Measurements from ENCODE around the gene PIN1. TPM values are rescaled to one million over a fixed set of nuclear protein-coding genes. Genes with fewer than 3 reads are reported as not detected.

The PIN1 gene
- total and polyA plus RNA-seq, 10 of the 15 experiments (the other 5 are each of a cell fraction or from before 2014, with no cell fraction given), result 2.4 to 209 (median 71.5) TPM

- Histone ChIP-seq H3K4me2 (ENCODE audit: control insufficient read depth, insufficient read depth) (peak overlapping the region; percentile 53), H4K20me1 (ENCODE audit: control insufficient read depth, insufficient read depth) (no peaks in the 10 kb centered on the region), H3K27me3 (replicated peaks in 1 of 2; ENCODE audit: control insufficient read depth in 2 of 2, insufficient read depth in 2 of 2, low read length in 1 of 2) (no peaks in the 10 kb centered on the region), H3K9ac (ENCODE audit: control insufficient read depth, insufficient read depth, low read length) (peak overlapping the region; percentile 95), H2AFZ (ENCODE audit: control insufficient read depth, low read depth, low read length) (peak overlapping the region; percentile 95), H3K27ac (ENCODE audit: control insufficient read depth, insufficient read depth) (peak overlapping the region; percentile 98), H3K4me1 (ENCODE audit: control insufficient read depth, insufficient read depth, low read length) (peaks cover 3% of the 10 kb centered on the region), H3K36me3 (ENCODE audit: control insufficient read depth in 2 of 2, insufficient read depth in 2 of 2, low read length in 1 of 2) (peaks cover 0 to 6% of the 10 kb centered on the region in 2 experiments; a peak in 1 of 4 replicates), H3K79me2 (ENCODE audit: control insufficient read depth, insufficient read depth, low read length) (peaks cover 20% of the 10 kb centered on the region), H3K4me3 (peak overlapping the region; percentile 97), H3K9me3 (replicated peaks; ENCODE audit: control insufficient read depth, insufficient read depth, low read length) (peaks cover 9% of the 10 kb centered on the region)
- DNase-seq (ENCODE audit: low read depth, low spot score), result no peak
- POLR2A ChIA-PET, result interaction anchor here (1.2 kb wide), 1 partner anchor 9 kb away, joined by 5 read pairs; no protein-coding TSS in a partner anchor
- RAD21 ChIA-PET (ENCODE audit: unreplicated experiment), result interaction anchor here (0.7 to 0.9 kb wide), 2 partner anchors 50 to 763 kb away, joined by 3 to 5 read pairs; partner anchors contain the start of gene ZNF846
- 3% methylated on average over 27 of the region's 39 CpGs for WGBS (ENCODE audit: insufficient coverage, insufficient replicate concordance, low lambda C conversion rate, missing lambda C conversion rate)
- ATAC-seq, result no peak
- BruUV-seq (replicated peaks), result no TSS peak
- CTCF ChIA-PET, result interaction anchor here (1.3 kb wide), 1 partner anchor 12 kb away, joined by 3 read pairs; no protein-coding TSS in a partner anchor
- in situ Hi-C loops (cut with MboI) (no loop called here), intact Hi-C loops (cut with micrococcal nuclease; ENCODE audit: unreplicated experiment) (no loop called here)
- peak; percentile 72; the same call in 1 of the 2 replicates for TF ChIP-seq DPF2 (IDR thresholded peaks at IDR 0.05)
- TF ChIP-seq KAT2A (conservative IDR thresholded peaks at IDR 0.05; ENCODE audit: control insufficient read depth, low read depth, low read length), result no peak
- SMC1A ChIA-PET (ENCODE audit: uncharacterized antibody, unreplicated experiment), result interaction anchor here (0.6 kb wide), 1 partner anchor 684 kb away, joined by 3 read pairs; no protein-coding TSS in a partner anchor
- FAIRE-seq, result no peak
Measured at GRCh38 chr19:9818175-9818733, 16.9 kb upstream of the PIN1 start.

DNA sequence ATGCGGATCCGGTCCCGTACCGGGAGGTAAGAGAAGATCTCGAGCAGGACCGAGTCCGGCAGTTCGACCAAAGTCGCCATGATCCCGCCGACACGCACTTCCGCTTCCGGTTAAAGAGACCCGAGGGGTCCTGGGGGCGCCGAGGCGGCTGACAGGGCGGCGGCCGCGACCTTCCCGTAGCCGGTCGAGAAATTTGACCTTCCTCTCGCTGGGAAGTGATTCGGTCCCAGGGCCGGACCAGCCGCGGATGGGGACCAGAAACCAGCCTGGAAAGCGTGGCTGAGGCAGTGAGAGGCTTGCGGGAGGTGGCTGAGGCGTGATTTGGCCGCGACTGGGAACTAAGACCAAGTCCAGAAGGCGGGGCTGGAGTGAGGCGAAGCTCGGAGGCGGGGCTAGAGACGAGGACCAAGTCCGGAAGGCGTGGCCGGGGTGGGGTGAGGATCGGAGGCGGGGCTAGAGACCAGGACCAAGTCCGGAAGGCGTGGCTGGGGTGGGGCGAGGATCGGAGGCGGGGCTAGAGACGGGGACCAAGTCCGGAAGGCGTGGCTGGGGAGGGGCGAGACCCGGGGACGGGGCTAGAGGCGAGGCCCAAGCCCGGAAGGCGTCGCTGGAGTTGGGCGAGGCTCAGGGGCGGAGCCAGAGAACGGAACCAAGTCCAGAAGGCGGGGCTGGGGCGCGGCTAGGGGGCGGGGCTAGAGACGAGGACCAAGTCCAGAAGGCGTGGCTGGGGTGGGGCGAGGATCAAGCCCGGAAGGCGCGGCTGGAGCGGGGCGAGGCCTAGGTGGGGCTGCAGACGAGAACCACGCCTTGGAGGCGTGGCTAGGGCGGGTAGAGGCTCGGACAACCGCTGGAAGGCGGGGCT, 16.2 kb upstream of the PIN1 start, which contains the start of gene FBXL12:
FBXL12 (minus strand) TSS at position 346 of the 862 bp plus-strand sequence; CDS start at position 80, 266 bp downstream.
- WGBS (ENCODE audit: insufficient coverage, insufficient replicate concordance, low lambda C conversion rate, missing lambda C conversion rate), result under 1% methylated on average over 47 of the region's 82 CpGs
- H3K4me2 ChIP-seq (ENCODE audit: control insufficient read depth, insufficient read depth), result peak within 1 kb of the TSS; percentile 84
- peaks cover 20% of the 10 kb centered on the region for H3K79me2 ChIP-seq (ENCODE audit: control insufficient read depth, insufficient read depth, low read length)
- peak within 1 kb of the TSS; percentile 95 for H3K9ac ChIP-seq (ENCODE audit: control insufficient read depth, insufficient read depth, low read length)
- ChIA-PET CTCF (interaction anchor here (1.3 kb wide), 1 partner anchor 13 kb away, joined by 3 read pairs; no protein-coding TSS in a partner anchor), SMC1A (ENCODE audit: uncharacterized antibody, unreplicated experiment) (interaction anchor here (0.6 kb wide), 1 partner anchor 684 kb away, joined by 3 read pairs; no protein-coding TSS in a partner anchor), POLR2A (interaction anchor here (0.5 to 1.2 kb wide), 3 partner anchors 10 to 380 kb away, joined by 3 to 6 read pairs (median 5); no protein-coding TSS in a partner anchor), RAD21 (ENCODE audit: unreplicated experiment) (interaction anchor here (0.7 to 0.9 kb wide), 2 partner anchors 50 to 762 kb away, joined by 3 to 5 read pairs; partner anchors contain the start of gene ZNF846)
- H3K4me1 ChIP-seq (ENCODE audit: control insufficient read depth, insufficient read depth, low read length), result peaks cover 3% of the 10 kb centered on the region
- peaks cover 0 to 4% of the 10 kb centered on the region in 2 experiments; a peak in 1 of 4 replicates for H3K36me3 ChIP-seq (ENCODE audit: control insufficient read depth in 2 of 2, insufficient read depth in 2 of 2, low read length in 1 of 2)
- no TSS peak for BruUV-seq (replicated peaks)
- in situ Hi-C loops (cut with MboI) (no loop called here), intact Hi-C loops (cut with micrococcal nuclease; ENCODE audit: unreplicated experiment) (no loop called here)
- peak; percentile 81 for FAIRE-seq
- DNase-seq (ENCODE audit: low read depth, low spot score), result peak; percentile 93
- H2AFZ ChIP-seq (ENCODE audit: control insufficient read depth, low read depth, low read length), result peak within 1 kb of the TSS; percentile 95
- peaks cover 9% of the 10 kb centered on the region for H3K9me3 ChIP-seq (replicated peaks; ENCODE audit: control insufficient read depth, insufficient read depth, low read length)
- no peaks in the 10 kb centered on the region for H4K20me1 ChIP-seq (ENCODE audit: control insufficient read depth, insufficient read depth)
- H3K27ac ChIP-seq (ENCODE audit: control insufficient read depth, insufficient read depth), result peak within 1 kb of the TSS; percentile 98
- no peaks in the 10 kb centered on the region for H3K27me3 ChIP-seq (replicated peaks in 1 of 2; ENCODE audit: control insufficient read depth in 2 of 2, insufficient read depth in 2 of 2, low read length in 1 of 2)
- H3K4me3 ChIP-seq, result peak within 1 kb of the TSS; percentile 97
- ATAC-seq, result peak; percentile 93
- peak; percentile 74 for TF ChIP-seq IKZF1 (conservative IDR thresholded peaks at IDR 0.05)
- TF ChIP-seq GABPA (IDR thresholded peaks at IDR 0.05; ENCODE audit: low read depth), result peak; percentile 92
- peak; percentile 88 for TF ChIP-seq NBN (IDR thresholded peaks at IDR 0.05)
- TF ChIP-seq FOXM1 (IDR thresholded peaks at IDR 0.05; ENCODE audit: low read depth, low read length), result no peak
- TF ChIP-seq CHD2 (IDR thresholded peaks at IDR 0.05; ENCODE audit: borderline replicate concordance, low read depth, low read length), result no peak; the same call in 1 of the 2 replicates
- TF ChIP-seq HCFC1 (IDR thresholded peaks at IDR 0.05; ENCODE audit: low read length), result peak; percentile 41
- TF ChIP-seq TCF3 (IDR thresholded peaks at IDR 0.05; ENCODE audit: borderline replicate concordance, insufficient read depth, low read depth, low read length), result 0 out of 2 replicates have a peak, but pooled peaks have one; percentile 14
- TF ChIP-seq NFIC (IDR thresholded peaks at IDR 0.05; ENCODE audit: low read depth, low read length), result no peak
- peak in 1 of 2 experiments; percentile 48; a peak in 1 of 4 replicates for TF ChIP-seq BHLHE40 (IDR thresholded peaks at IDR 0.05; ENCODE audit: borderline replicate concordance in 1 of 2, low read depth in 2 of 2, low read length in 1 of 2)
- no peak for TF ChIP-seq EGR1 (IDR thresholded peaks at IDR 0.05; ENCODE audit: borderline replicate concordance in 1 of 2, low read depth in 2 of 2, low read length in 2 of 2)
